DND-41 (cell line): ENCODE measurements around the gene TGM4.

ENCODE experiments used
- EZH2 ChIP-seq: IDR thresholded peaks from 3 replicates; pipeline ENCODE4 v1.6.1; 2012; ENCODE audit warnings: borderline replicate concordance, low read depth, mild to moderate bottlenecking, moderate library complexity, low read length, inconsistent platforms; ENCODE audit not compliant: severe bottlenecking
- TF ChIP-seq, protein P1 (sequence below): IDR thresholded peaks from 2 replicates; pipeline ENCODE4 v1.5.1; 2012; ENCODE audit warnings: borderline replicate concordance, low read length, moderate library complexity, mild to moderate bottlenecking; ENCODE audit not compliant: poor library complexity, severe bottlenecking; ENCODE audit errors: extremely low read depth

DNA sequence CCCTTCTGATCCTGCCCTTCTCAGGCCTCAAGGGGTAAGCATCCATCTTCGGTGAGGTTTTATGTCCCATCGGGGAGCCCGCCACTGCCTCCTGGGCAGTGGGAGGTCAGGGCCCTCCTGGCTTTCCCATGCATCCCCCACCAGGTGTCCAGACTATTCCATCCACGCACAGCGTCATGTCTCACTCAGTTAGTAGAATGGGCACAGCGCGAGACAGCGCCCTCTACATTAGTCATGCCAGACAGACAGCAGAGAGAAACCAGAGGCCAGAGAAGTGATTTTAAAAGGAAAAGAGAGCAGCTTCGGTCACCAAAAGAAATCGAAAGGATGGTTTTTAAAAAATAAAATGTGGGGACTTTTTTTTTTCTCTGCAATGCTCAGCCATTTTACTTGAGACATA is 51.8 kb downstream of the TGM4 start:
- TF ChIP-seq, protein P1, sequence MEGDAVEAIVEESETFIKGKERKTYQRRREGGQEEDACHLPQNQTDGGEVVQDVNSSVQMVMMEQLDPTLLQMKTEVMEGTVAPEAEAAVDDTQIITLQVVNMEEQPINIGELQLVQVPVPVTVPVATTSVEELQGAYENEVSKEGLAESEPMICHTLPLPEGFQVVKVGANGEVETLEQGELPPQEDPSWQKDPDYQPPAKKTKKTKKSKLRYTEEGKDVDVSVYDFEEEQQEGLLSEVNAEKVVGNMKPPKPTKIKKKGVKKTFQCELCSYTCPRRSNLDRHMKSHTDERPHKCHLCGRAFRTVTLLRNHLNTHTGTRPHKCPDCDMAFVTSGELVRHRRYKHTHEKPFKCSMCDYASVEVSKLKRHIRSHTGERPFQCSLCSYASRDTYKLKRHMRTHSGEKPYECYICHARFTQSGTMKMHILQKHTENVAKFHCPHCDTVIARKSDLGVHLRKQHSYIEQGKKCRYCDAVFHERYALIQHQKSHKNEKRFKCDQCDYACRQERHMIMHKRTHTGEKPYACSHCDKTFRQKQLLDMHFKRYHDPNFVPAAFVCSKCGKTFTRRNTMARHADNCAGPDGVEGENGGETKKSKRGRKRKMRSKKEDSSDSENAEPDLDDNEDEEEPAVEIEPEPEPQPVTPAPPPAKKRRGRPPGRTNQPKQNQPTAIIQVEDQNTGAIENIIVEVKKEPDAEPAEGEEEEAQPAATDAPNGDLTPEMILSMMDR: peak; percentile 41
- TF ChIP-seq EZH2: no peak
